Endothelial cell of umbilical vein (primary cell): ENCODE results near the gene SLC47A2. TPM values are rescaled to one million over a fixed set of nuclear protein-coding genes. Genes with fewer than 3 reads are reported as not detected.

Experiments
- BruUV-seq: library from RNA; stranded (reverse); fragments of 400-500 nt; replicated peaks from 2 replicates; lab custom pipeline; 2021; lab: Mats Ljungman, UMichigan
- CTCF ChIA-PET: fragments of 300-600, 350-600 bp; sonication (Branson Sonifier 250); formaldehyde crosslinking; loops from one replicate; lab custom pipeline; 2021; ENCODE audit warnings: antibody characterized with exemption, inconsistent platforms; lab: Charles Lee
- POLR2A ChIA-PET: fragments of 300-600, 350-600 bp; sonication (Branson Sonifier 250); formaldehyde crosslinking; loops from one replicate; lab custom pipeline; 2021; ENCODE audit warnings: antibody characterized with exemption, inconsistent platforms; lab: Charles Lee
- DNase-seq: peaks from one replicate; pipeline ENCODE4 v3.0.0-alpha.2; 2011; ENCODE audit warnings: low read depth, low spot score
- FAIRE-seq: peaks from 2 replicates; lab custom pipeline; 2011; peaks lifted over from hg19 to GRCh38; lab: Jason Lieb, UNC
- H2AFZ ChIP-seq: 2 replicates; pipeline ENCODE4 v1.6.0; 2012; ENCODE audit warnings: low read depth, low read length, control low read depth, inconsistent platforms
- H3K27ac ChIP-seq: 2 replicates; pipeline ENCODE4 v1.5.1; 2011; ENCODE audit warnings: low read depth, mild to moderate bottlenecking, control low read depth, low read length, moderate library complexity; ENCODE audit not compliant: insufficient read depth
- H3K27me3 ChIP-seq, 2 experiments: 2 replicates each; pipeline versions ENCODE4 v1.6.0 to v1.6.1; 2011; ENCODE audit warnings: low read length in 2 of 2, mixed read lengths in 1 of 2; ENCODE audit not compliant: control insufficient read depth in 2 of 2, insufficient read depth in 2 of 2
- H3K36me3 ChIP-seq, 2 experiments: 2 replicates in 1 of 2; 3 replicates in 1 of 2; pipeline ENCODE4 v1.5.1; 2011; ENCODE audit warnings: low read length in 2 of 2, mild to moderate bottlenecking in 1 of 2, moderate library complexity in 1 of 2; ENCODE audit not compliant: control insufficient read depth in 2 of 2, insufficient read depth in 2 of 2; ENCODE audit errors: extremely low read depth in 1 of 2
- H3K4me1 ChIP-seq: 3 replicates; pipeline ENCODE4 v1.5.1; 2011; ENCODE audit warnings: mild to moderate bottlenecking, low read length; ENCODE audit not compliant: control insufficient read depth, insufficient read depth; ENCODE audit errors: extremely low read depth
- H3K4me2 ChIP-seq: 2 replicates; pipeline ENCODE4 v1.6.1; 2011; ENCODE audit warnings: low read length, control low read depth, mixed read lengths; ENCODE audit not compliant: insufficient read depth
- H3K4me3 ChIP-seq, 3 experiments: fragments of 200-600 bp in 1 of 3; sonication (generic), shearing (Covaris generic) in 1 of 3; replicated peaks in 1 of 3; 2 replicates each; pipeline ENCODE4 v1.5.1; 2011 to 2016; ENCODE audit warnings: control low read depth in 3 of 3, low read length in 3 of 3, mild to moderate bottlenecking in 2 of 3, inconsistent platforms in 1 of 3, low read depth in 1 of 3, moderate library complexity in 1 of 3; ENCODE audit not compliant: insufficient read depth in 1 of 3
- H3K79me2 ChIP-seq: 2 replicates; pipeline ENCODE4 v1.6.0; 2012; ENCODE audit warnings: low read length, inconsistent platforms; ENCODE audit not compliant: control insufficient read depth, insufficient read depth
- H3K9ac ChIP-seq: replicated peaks from 2 replicates; pipeline ENCODE3; 2011; ENCODE audit warnings: low read length, control low read depth; ENCODE audit not compliant: insufficient read depth; ENCODE audit errors: extremely low read depth
- H3K9me1 ChIP-seq: replicated peaks from 3 replicates; pipeline ENCODE4 v1.6.0; 2011; ENCODE audit warnings: mild to moderate bottlenecking, low read length; ENCODE audit not compliant: control insufficient read depth, insufficient read depth; ENCODE audit errors: extremely low read depth
- H3K9me3 ChIP-seq: replicated peaks from 2 replicates; pipeline ENCODE4 v1.5.1; 2012; ENCODE audit warnings: low read length, inconsistent platforms; ENCODE audit not compliant: control insufficient read depth, insufficient read depth
- H4K20me1 ChIP-seq: replicated peaks from 2 replicates; pipeline ENCODE3; 2011; ENCODE audit warnings: mild to moderate bottlenecking, low read length; ENCODE audit not compliant: control insufficient read depth, insufficient read depth; ENCODE audit errors: extremely low read depth
- EZH2 ChIP-seq: IDR thresholded peaks from 2 replicates; pipeline ENCODE4 v1.6.1; 2012; ENCODE audit warnings: borderline replicate concordance, low read depth, mild to moderate bottlenecking, moderate library complexity, low read length, inconsistent platforms; ENCODE audit not compliant: severe bottlenecking
- FOS ChIP-seq: IDR thresholded peaks from 2 replicates; pipeline ENCODE4 v1.6.1; 2011; ENCODE audit warnings: mild to moderate bottlenecking, low read length, moderate library complexity, borderline replicate concordance; ENCODE audit not compliant: insufficient read depth
- GATA2 ChIP-seq: IDR thresholded peaks from 2 replicates; pipeline ENCODE4 v1.7.0; 2011; ENCODE audit warnings: low read depth, mild to moderate bottlenecking, moderate library complexity, mixed read lengths, low read length; ENCODE audit not compliant: insufficient read length, insufficient read depth
- JUN ChIP-seq: IDR thresholded peaks from 2 replicates; pipeline ENCODE4 v1.6.1; 2011; ENCODE audit warnings: borderline replicate concordance, low read depth; ENCODE audit not compliant: insufficient read length, insufficient read depth
- MYC ChIP-seq: IDR thresholded peaks from one replicate; pipeline ENCODE4 v1.6.1; 2011; ENCODE audit warnings: mild to moderate bottlenecking, low read depth, low read length
- POLR2A ChIP-seq: IDR thresholded peaks from 2 replicates; pipeline ENCODE4 v1.6.1; 2012; ENCODE audit warnings: low read depth, mild to moderate bottlenecking, control low read depth, low read length
- POLR2AphosphoS5 ChIP-seq: IDR thresholded peaks from 2 replicates; pipeline ENCODE4 v1.6.1; 2012; ENCODE audit warnings: low read depth, mild to moderate bottlenecking, control low read depth, low read length, moderate library complexity; ENCODE audit not compliant: insufficient read depth
- dilution Hi-C: fragments of 300-500 bp; cut with MboI; formaldehyde crosslinking; loops from one replicate; pipeline ENCODE4 v1.15.0; 2019; ENCODE audit warnings: low sequenced_read_pairs; ENCODE audit not compliant: extremely low pct_ligation_motif_present
- intact Hi-C: fragments of 100-400 bp; cut with micrococcal nuclease; formaldehyde crosslinking; loops from one replicate; pipeline ENCODE4 v1.10.0; 2022
- polyA plus RNA-seq, 4 experiments: library from polyadenylated mRNA; depleted of rRNA in 3 of 4; stranded (reverse) in 3 of 4; unstranded in 1 of 4; fragments of >200 nt; gene quantifications; 2 replicates each; pipeline versions ENCODE4 v1.2.1 to v1.2.3, GENCODE V29; 2011 to 2012; ENCODE audit warnings: missing spikeins in 1 of 4
- total RNA-seq: library from RNA; stranded (reverse); gene quantifications from 2 replicates; pipeline ENCODE4 v1.2.3, GENCODE V29; 2021
- TF ChIP-seq, protein P1 (sequence below), 2 donors: IDR thresholded peaks; 1 replicate in 1 of 2; 2 replicates in 1 of 2; pipeline ENCODE4 v1.5.1; 2011; ENCODE audit warnings: low read length in 2 of 2, mild to moderate bottlenecking in 2 of 2, moderate library complexity in 2 of 2, control low read depth in 1 of 2, inconsistent platforms in 1 of 2, low read depth in 1 of 2; ENCODE audit not compliant: insufficient read depth in 1 of 2; ENCODE audit errors: extremely low read depth in 1 of 2
- TF ChIP-seq, protein P2 (sequence below): IDR thresholded peaks from 2 replicates; pipeline ENCODE4 v1.6.1; 2011; ENCODE audit not compliant: insufficient read depth, insufficient read length

Gene SLC47A2
- total and polyA plus RNA-seq, 2 donors (not counting 3 experiments of a cell fraction or from before 2014, with no cell fraction given), result not detected

DNA sequence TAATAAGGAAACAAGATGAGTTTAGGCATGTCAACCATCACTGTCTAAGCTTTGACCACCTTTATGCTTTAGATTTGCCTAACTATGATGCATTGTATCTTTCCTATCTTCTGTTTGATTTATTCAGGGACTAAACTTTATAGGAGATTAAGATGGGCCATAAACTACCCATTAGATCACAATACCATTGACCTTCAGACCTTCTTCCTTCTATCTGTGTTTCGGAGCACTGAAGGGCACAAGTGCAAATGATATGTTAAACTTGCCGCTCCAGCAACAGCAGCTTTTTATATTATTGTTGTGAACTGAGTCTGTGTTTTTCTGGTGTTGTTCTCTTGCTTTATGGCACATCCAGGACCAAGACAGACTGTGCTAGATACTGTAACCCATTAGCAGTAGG, 84.5 kb downstream of the SLC47A2 start:
- FAIRE-seq (no peak), DNase-seq (no peak)
- POLR2A ChIA-PET, result no interaction called here
- Histone ChIP-seq H3K27me3 (peaks cover 0 to 12% of the 10 kb centered on the region in 2 experiments), H3K27ac (no peak overlapping the region), H3K9me1 (no peaks in the 10 kb centered on the region), H4K20me1 (no peaks in the 10 kb centered on the region), H3K4me1 (no peaks in the 10 kb centered on the region), H2AFZ (no peak overlapping the region), H3K4me3 (no peak overlapping the region), H3K9ac (no peak overlapping the region), H3K4me2 (no peak overlapping the region), H3K79me2 (no peaks in the 10 kb centered on the region), H3K36me3 (no peaks in the 10 kb centered on the region), H3K9me3 (no peaks in the 10 kb centered on the region)
- BruUV-seq, result no TSS peak
- dilution Hi-C loops (no loop called here), intact Hi-C loops (no loop called here)
- CTCF ChIA-PET, result no interaction called here
- TF ChIP-seq GATA2 (no peak), FOS (no peak), POLR2AphosphoS5 (no peak), JUN (no peak), EZH2 (no peak), MYC (no peak), POLR2A (no peak)
- TF ChIP-seq, protein P1, sequence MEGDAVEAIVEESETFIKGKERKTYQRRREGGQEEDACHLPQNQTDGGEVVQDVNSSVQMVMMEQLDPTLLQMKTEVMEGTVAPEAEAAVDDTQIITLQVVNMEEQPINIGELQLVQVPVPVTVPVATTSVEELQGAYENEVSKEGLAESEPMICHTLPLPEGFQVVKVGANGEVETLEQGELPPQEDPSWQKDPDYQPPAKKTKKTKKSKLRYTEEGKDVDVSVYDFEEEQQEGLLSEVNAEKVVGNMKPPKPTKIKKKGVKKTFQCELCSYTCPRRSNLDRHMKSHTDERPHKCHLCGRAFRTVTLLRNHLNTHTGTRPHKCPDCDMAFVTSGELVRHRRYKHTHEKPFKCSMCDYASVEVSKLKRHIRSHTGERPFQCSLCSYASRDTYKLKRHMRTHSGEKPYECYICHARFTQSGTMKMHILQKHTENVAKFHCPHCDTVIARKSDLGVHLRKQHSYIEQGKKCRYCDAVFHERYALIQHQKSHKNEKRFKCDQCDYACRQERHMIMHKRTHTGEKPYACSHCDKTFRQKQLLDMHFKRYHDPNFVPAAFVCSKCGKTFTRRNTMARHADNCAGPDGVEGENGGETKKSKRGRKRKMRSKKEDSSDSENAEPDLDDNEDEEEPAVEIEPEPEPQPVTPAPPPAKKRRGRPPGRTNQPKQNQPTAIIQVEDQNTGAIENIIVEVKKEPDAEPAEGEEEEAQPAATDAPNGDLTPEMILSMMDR (IDR thresholded peaks at IDR 0.05; ENCODE audit: extremely low read depth in 1 of 2, insufficient read depth in 1 of 2, low read depth in 1 of 2, low read length in 2 of 2), result no peak
- TF ChIP-seq, protein P2, sequence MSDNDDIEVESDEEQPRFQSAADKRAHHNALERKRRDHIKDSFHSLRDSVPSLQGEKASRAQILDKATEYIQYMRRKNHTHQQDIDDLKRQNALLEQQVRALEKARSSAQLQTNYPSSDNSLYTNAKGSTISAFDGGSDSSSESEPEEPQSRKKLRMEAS, result no peak
